Hepatocyte (in vitro differentiated cells): Measurements from ENCODE around the gene PDZD11. TPM values are rescaled to one million over a fixed set of nuclear protein-coding genes. Genes with fewer than 3 reads are reported as not detected.

Experiments
- DNase-seq: peaks from one replicate; pipeline ENCODE4 v3.0.0-alpha.2; 2016; ENCODE audit warnings: low spot score
- H2AFZ ChIP-seq: fragments of 200-600 bp; sonication (generic); 2 replicates; pipeline ENCODE4 v1.6.0; 2016; ENCODE audit warnings: antibody characterized with exemption, mild to moderate bottlenecking
- H3K27ac ChIP-seq: fragments of 200-600 bp; sonication (generic); 2 replicates; pipeline ENCODE4 v1.5.1; 2016; ENCODE audit warnings: mild to moderate bottlenecking
- H3K27me3 ChIP-seq: fragments of 200-600 bp; sonication (generic); 2 replicates; pipeline ENCODE4 v1.6.1; 2016
- H3K36me3 ChIP-seq: fragments of 200-600 bp; sonication (generic); replicated peaks from 2 replicates; pipeline ENCODE4 v1.5.1; 2016; ENCODE audit warnings: low read depth; ENCODE audit not compliant: insufficient read depth
- H3K4me1 ChIP-seq: fragments of 200-600 bp; sonication (generic); 2 replicates; pipeline ENCODE4 v1.5.1; 2016; ENCODE audit warnings: mild to moderate bottlenecking, moderate library complexity; ENCODE audit not compliant: insufficient read depth
- H3K4me2 ChIP-seq: fragments of 200-600 bp; sonication (generic); 2 replicates; pipeline ENCODE4 v1.6.0; 2016
- H3K4me3 ChIP-seq: fragments of 200-600 bp; sonication (generic); 2 replicates; pipeline ENCODE4 v1.5.1; 2016; ENCODE audit warnings: mild to moderate bottlenecking
- H3K79me2 ChIP-seq: fragments of 200-600 bp; sonication (generic); 2 replicates; pipeline ENCODE4 v1.6.0; 2017; ENCODE audit warnings: mild to moderate bottlenecking
- H3K9me2 ChIP-seq: fragments of 200-600 bp; sonication (generic); replicated peaks from 2 replicates; pipeline ENCODE4 v1.6.0; 2017; ENCODE audit warnings: mild to moderate bottlenecking; ENCODE audit not compliant: insufficient read depth
- H3K9me3 ChIP-seq: fragments of 200-600 bp; sonication (generic); 2 replicates; pipeline ENCODE4 v1.5.1; 2016; ENCODE audit warnings: low read depth, mild to moderate bottlenecking
- H4K20me1 ChIP-seq: fragments of 200-600 bp; sonication (generic); 2 replicates; pipeline ENCODE4 v1.6.0; 2016; ENCODE audit warnings: mild to moderate bottlenecking; ENCODE audit not compliant: insufficient read depth, poor library complexity, severe bottlenecking
- EZH2 ChIP-seq: fragments of 200-600 bp; sonication (generic); IDR thresholded peaks from 2 replicates; pipeline ENCODE4 v1.6.1; 2016; ENCODE audit warnings: antibody characterized with exemption, mild to moderate bottlenecking, borderline replicate concordance
- EZH2phosphoT487 ChIP-seq: fragments of 200-600 bp; sonication (generic); IDR thresholded peaks from one replicate; pipeline ENCODE4 v1.6.1; 2018; ENCODE audit warnings: antibody characterized with exemption, mild to moderate bottlenecking, low read depth, moderate library complexity; ENCODE audit not compliant: unreplicated experiment, severe bottlenecking
- WGBS: methylation state at CpG from one replicate; pipeline ENCODE4 v1.1.6; 2016; ENCODE audit warnings: low lambda C conversion rate; ENCODE audit errors: missing lambda C conversion rate; 5-methylcytosine and 5-hydroxymethylcytosine counted together
- polyA plus RNA-seq: library from polyadenylated mRNA; unstranded; fragments of >200 nt; fragmentation: Nextera tagmentation; extraction: Ambion mirVana; gene quantifications from 2 replicates; pipeline ENCODE4 v1.2.1, GENCODE V29; 2016
- total RNA-seq: library from RNA; depleted of rRNA; stranded (reverse); fragments of >200 nt; gene quantifications from 2 replicates; pipeline ENCODE4 v1.2.3, GENCODE V29; 2014
- TF ChIP-seq, protein P1 (sequence below): fragments of 200-600 bp; sonication (generic); IDR thresholded peaks from 2 replicates; pipeline ENCODE4 v1.5.1; 2016; ENCODE audit warnings: antibody characterized with exemption, mild to moderate bottlenecking; ENCODE audit not compliant: poor library complexity

Gene PDZD11
- total and polyA plus RNA-seq, 2 experiments from 2014 or later = 38.8 to 52.5 TPM

- DNase-seq = no peak
- Histone ChIP-seq H3K27me3 (no peaks in the 10 kb centered on the region), H4K20me1 (no peaks in the 10 kb centered on the region), H3K4me1 (no peaks in the 10 kb centered on the region), H3K4me3 (no peak overlapping the region), H3K9me2 (no peaks in the 10 kb centered on the region), H3K4me2 (no peak overlapping the region), H3K36me3 (no peaks in the 10 kb centered on the region), H3K9me3 (no peaks in the 10 kb centered on the region), H2AFZ (no peak overlapping the region), H3K27ac (no peak overlapping the region), H3K79me2 (peaks cover 2% of the 10 kb centered on the region)
- TF ChIP-seq EZH2phosphoT487 = no peak
- TF ChIP-seq, protein P1, sequence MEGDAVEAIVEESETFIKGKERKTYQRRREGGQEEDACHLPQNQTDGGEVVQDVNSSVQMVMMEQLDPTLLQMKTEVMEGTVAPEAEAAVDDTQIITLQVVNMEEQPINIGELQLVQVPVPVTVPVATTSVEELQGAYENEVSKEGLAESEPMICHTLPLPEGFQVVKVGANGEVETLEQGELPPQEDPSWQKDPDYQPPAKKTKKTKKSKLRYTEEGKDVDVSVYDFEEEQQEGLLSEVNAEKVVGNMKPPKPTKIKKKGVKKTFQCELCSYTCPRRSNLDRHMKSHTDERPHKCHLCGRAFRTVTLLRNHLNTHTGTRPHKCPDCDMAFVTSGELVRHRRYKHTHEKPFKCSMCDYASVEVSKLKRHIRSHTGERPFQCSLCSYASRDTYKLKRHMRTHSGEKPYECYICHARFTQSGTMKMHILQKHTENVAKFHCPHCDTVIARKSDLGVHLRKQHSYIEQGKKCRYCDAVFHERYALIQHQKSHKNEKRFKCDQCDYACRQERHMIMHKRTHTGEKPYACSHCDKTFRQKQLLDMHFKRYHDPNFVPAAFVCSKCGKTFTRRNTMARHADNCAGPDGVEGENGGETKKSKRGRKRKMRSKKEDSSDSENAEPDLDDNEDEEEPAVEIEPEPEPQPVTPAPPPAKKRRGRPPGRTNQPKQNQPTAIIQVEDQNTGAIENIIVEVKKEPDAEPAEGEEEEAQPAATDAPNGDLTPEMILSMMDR = no peak
- no peak for TF ChIP-seq EZH2
- WGBS = 80% methylated on average over 5 of the region's 5 CpGs
Observed at GRCh38 chrX:70293621-70294020, 3.9 kb upstream of the PDZD11 start.

DNA sequence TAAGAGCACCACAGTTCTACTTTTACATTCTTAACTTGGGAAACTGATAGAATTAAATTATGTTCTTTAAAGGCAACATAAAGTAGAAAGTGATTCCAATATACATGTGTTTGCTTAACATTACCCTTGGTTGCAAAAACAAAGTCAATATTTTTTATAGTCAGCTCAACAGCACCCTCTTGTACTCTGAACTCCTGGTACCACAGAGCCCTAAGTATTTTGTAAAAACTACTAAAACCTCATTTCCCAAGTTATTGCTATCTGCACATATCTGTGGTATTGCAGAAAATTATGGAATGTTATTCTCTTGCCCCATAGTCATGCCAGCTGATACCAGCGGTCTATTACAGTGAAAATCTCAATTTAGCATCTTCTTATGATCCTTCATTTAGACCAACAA is 3.1 kb upstream of the PDZD11 start:
- H3K36me3 ChIP-seq = no peaks in the 10 kb centered on the region
- H4K20me1 ChIP-seq = no peaks in the 10 kb centered on the region
- H3K27ac ChIP-seq = no peak overlapping the region
- no peaks in the 10 kb centered on the region for H3K9me3 ChIP-seq
- no peak for DNase-seq
- TF ChIP-seq EZH2phosphoT487 (no peak), EZH2 (no peak)
- TF ChIP-seq, protein P1 = no peak
- no peaks in the 10 kb centered on the region for H3K27me3 ChIP-seq
- H3K4me3 ChIP-seq = no peak overlapping the region
- no peaks in the 10 kb centered on the region for H3K4me1 ChIP-seq
- H2AFZ ChIP-seq = no peak overlapping the region
- H3K79me2 ChIP-seq = peaks cover 2% of the 10 kb centered on the region
- 0% methylated on average over 1 of the region's 1 CpG for whole genome bisulfite sequencing
- H3K9me2 ChIP-seq = no peaks in the 10 kb centered on the region
- H3K4me2 ChIP-seq = no peak overlapping the region

- peaks cover 2% of the 10 kb centered on the region for H3K79me2 ChIP-seq
- no peaks in the 10 kb centered on the region for H4K20me1 ChIP-seq
- H3K4me3 ChIP-seq = peak overlapping the region; percentile 46
- H3K27me3 ChIP-seq = no peaks in the 10 kb centered on the region
- no peaks in the 10 kb centered on the region for H3K9me2 ChIP-seq
- H3K4me1 ChIP-seq = no peaks in the 10 kb centered on the region
- peak overlapping the region; percentile 78 for H2AFZ ChIP-seq
- 47% methylated on average over 11 of the region's 11 CpGs for WGBS
- TF ChIP-seq EZH2phosphoT487 = no peak
- TF ChIP-seq, protein P1 = no peak
- TF ChIP-seq EZH2 = no peak
- H3K27ac ChIP-seq = peak overlapping the region; percentile 41
- no peak for DNase-seq
- no peaks in the 10 kb centered on the region for H3K36me3 ChIP-seq
- H3K9me3 ChIP-seq = no peaks in the 10 kb centered on the region
- H3K4me2 ChIP-seq = peak overlapping the region; percentile 77
Observed at GRCh38 chrX:70289168-70289792, 447 bp downstream of the PDZD11 start.
